Loucy (cell line): ENCODE data around the gene ATP13A4.

ENCODE experiments used
- H2AFZ ChIP-seq: fragments of 200-600 bp; sonication (generic); 2 replicates; pipeline ENCODE4 v1.6.0; 2016; ENCODE audit warnings: antibody characterized with exemption, mild to moderate bottlenecking, low read length, moderate library complexity
- H3F3A ChIP-seq: fragments of 200-600 bp; 2 replicates; pipeline ENCODE4 v1.6.0; 2016; ENCODE audit warnings: antibody characterized with exemption, low read depth, mild to moderate bottlenecking
- H3K27me3 ChIP-seq: fragments of 200-600 bp; sonication (generic); 2 replicates; pipeline ENCODE4 v1.6.1; 2014; ENCODE audit warnings: low read length, mild to moderate bottlenecking; ENCODE audit not compliant: insufficient read depth, poor library complexity, severe bottlenecking
- H3K36me3 ChIP-seq: fragments of 200-600 bp; sonication (generic); 2 replicates; pipeline ENCODE4 v1.6.1; 2016; ENCODE audit warnings: low read length; ENCODE audit not compliant: insufficient read depth
- H3K4me1 ChIP-seq: fragments of 200-600 bp; sonication (generic); 2 replicates; pipeline ENCODE4 v1.5.1; 2014; ENCODE audit warnings: low read length, mild to moderate bottlenecking; ENCODE audit not compliant: insufficient read depth, poor library complexity, severe bottlenecking
- H3K4me2 ChIP-seq: fragments of 200-600 bp; sonication (generic); 2 replicates; pipeline ENCODE4 v1.6.0; 2014; ENCODE audit warnings: antibody characterized with exemption, low read length, low read depth, mild to moderate bottlenecking; ENCODE audit not compliant: poor library complexity, severe bottlenecking
- H3K4me3 ChIP-seq: fragments of 200-600 bp; sonication (generic); 2 replicates; pipeline ENCODE4 v1.5.1; 2014; ENCODE audit warnings: low read length, mild to moderate bottlenecking, mixed read lengths; ENCODE audit not compliant: poor library complexity, severe bottlenecking
- H3K79me2 ChIP-seq: fragments of 200-600 bp; sonication (generic); 2 replicates; pipeline ENCODE4 v1.6.1; 2014; ENCODE audit warnings: low read length; ENCODE audit not compliant: insufficient read depth
- H3K9ac ChIP-seq: fragments of 200-600 bp; sonication (generic); 2 replicates; pipeline ENCODE4 v1.6.0; 2014; ENCODE audit warnings: mild to moderate bottlenecking, low read depth, low read length, moderate library complexity; ENCODE audit not compliant: poor library complexity, severe bottlenecking
- H3K9me2 ChIP-seq: fragments of 200-600 bp; sonication (generic); replicated peaks from 2 replicates; pipeline ENCODE4 v1.6.1; 2016; ENCODE audit warnings: low read depth, low read length, mixed read lengths
- H3K9me3 ChIP-seq: fragments of 200-600 bp; sonication (generic); 2 replicates; pipeline ENCODE4 v1.6.1; 2014; ENCODE audit warnings: mild to moderate bottlenecking, antibody characterized with exemption, low read length, low read depth; ENCODE audit not compliant: insufficient read depth
- H4K20me1 ChIP-seq: fragments of 200-600 bp; sonication (generic); 2 replicates; pipeline ENCODE4 v1.6.0; 2014; ENCODE audit warnings: antibody characterized with exemption, low read length, mild to moderate bottlenecking; ENCODE audit not compliant: insufficient read depth, poor library complexity, severe bottlenecking
- CTCF ChIP-seq: fragments of 200-600 bp; sonication (generic); conservative IDR thresholded peaks from 2 replicates; pipeline ENCODE4 v1.5.1; 2014; ENCODE audit warnings: mild to moderate bottlenecking, antibody characterized with exemption, low read length
- EZH2phosphoT487 ChIP-seq: fragments of 200-600 bp; IDR thresholded peaks from 2 replicates; pipeline ENCODE4 v1.6.1; 2018; ENCODE audit warnings: antibody characterized with exemption, mild to moderate bottlenecking, moderate library complexity, borderline replicate concordance

Gene ATP13A4

GRCh38 chr3:193554811-193555210 lies at the start of gene ATP13A4:
ATP13A4 (minus strand) TSS chr3:193554895; CDS start chr3:193554799, 96 bp downstream.
- no peaks in the 10 kb centered on the region for H3K4me1 ChIP-seq
- no peaks in the 10 kb centered on the region for H3K9me3 ChIP-seq
- H3F3A ChIP-seq = no peaks in the 10 kb centered on the region
- no peak within 1 kb of the TSS for H3K9ac ChIP-seq
- H3K36me3 ChIP-seq = no peaks in the 10 kb centered on the region
- H3K27me3 ChIP-seq = no peaks in the 10 kb centered on the region
- H3K4me3 ChIP-seq = no peak within 1 kb of the TSS
- no peak for TF ChIP-seq EZH2phosphoT487
- TF ChIP-seq CTCF = no peak
- no peaks in the 10 kb centered on the region for H3K9me2 ChIP-seq
- H3K4me2 ChIP-seq = no peak within 1 kb of the TSS
- no peaks in the 10 kb centered on the region for H4K20me1 ChIP-seq
- no peak within 1 kb of the TSS for H2AFZ ChIP-seq
- H3K79me2 ChIP-seq = no peaks in the 10 kb centered on the region

- Histone ChIP-seq H3K4me2 (peak overlapping the region; percentile 72), H3K9me2 (no peaks in the 10 kb centered on the region), H2AFZ (no peak overlapping the region), H3K9ac (peak overlapping the region; percentile 46), H3K79me2 (peaks cover 97% of the 10 kb centered on the region), H3F3A (peaks cover 10% of the 10 kb centered on the region; the same call in 1 of the 2 replicates), H3K36me3 (peaks cover 3% of the 10 kb centered on the region; the same call in 1 of the 2 replicates), H3K27me3 (no peaks in the 10 kb centered on the region), H4K20me1 (peaks cover 39% of the 10 kb centered on the region), H3K4me1 (peaks cover 83% of the 10 kb centered on the region), H3K9me3 (no peaks in the 10 kb centered on the region), H3K4me3 (peak overlapping the region; percentile 65)
- TF ChIP-seq CTCF (no peak), EZH2phosphoT487 (no peak)
These were observed 44.7 kb upstream of the ATP13A4 start for GRCh38 chr3:193599393-193599792.

GRCh38 chr3:193598202-193598601 lies 43.5 kb upstream of the ATP13A4 start:
- Histone ChIP-seq H3K9ac (peak overlapping the region; percentile 46), H3K4me2 (peak overlapping the region; percentile 72), H3K9me2 (no peaks in the 10 kb centered on the region), H2AFZ (no peak overlapping the region), H4K20me1 (peaks cover 49% of the 10 kb centered on the region), H3K4me1 (peaks cover 76% of the 10 kb centered on the region), H3K9me3 (no peaks in the 10 kb centered on the region), H3K4me3 (peak overlapping the region; percentile 65), H3K36me3 (peaks cover 3% of the 10 kb centered on the region; the same call in 1 of the 2 replicates), H3K79me2 (peaks cover 97% of the 10 kb centered on the region), H3F3A (peaks cover 10% of the 10 kb centered on the region; the same call in 1 of the 2 replicates), H3K27me3 (no peaks in the 10 kb centered on the region)
- TF ChIP-seq EZH2phosphoT487 (no peak), CTCF (no peak)
